Measurements from ENCODE around the gene SYNM. TPM values are rescaled to one million over a fixed set of nuclear protein-coding genes. Genes with fewer than 3 reads are reported as not detected.

The SYNM gene
- total and polyA plus RNA-seq, 2 of the 8 experiments (the other 6 are each of a cell fraction or from before 2014, with no cell fraction given): 0.89 to 2.0 TPM

GRCh38 chr15:99121207-99121606, 16.3 kb downstream of the SYNM start:
- Histone ChIP-seq H3K18ac (ENCODE audit: extremely low read depth, low read length) (no peak overlapping the region), H3K79me2 (ENCODE audit: control insufficient read depth in 1 of 2, insufficient read depth in 2 of 2, low read length in 2 of 2) (no peaks in the 10 kb centered on the region), H3K4me3 (ENCODE audit: extremely low read depth in 1 of 4, insufficient read depth in 2 of 4, low read depth in 3 of 4, low read length in 4 of 4) (no peak overlapping the region), H2BK120ac (replicated peaks; ENCODE audit: low read depth, low read length) (no peak overlapping the region), H3K9me3 (ENCODE audit: insufficient read depth in 2 of 2, low read depth in 1 of 2, low read length in 1 of 2) (no peaks in the 10 kb centered on the region), H3K4me2 (ENCODE audit: insufficient read depth in 1 of 2, low read depth in 2 of 2, low read length in 2 of 2) (no peak overlapping the region), H3K27ac (ENCODE audit: low read depth, low read length) (no peak overlapping the region), H3K56ac (replicated peaks; ENCODE audit: insufficient read length, low read depth, low read length) (no peak overlapping the region), H2BK20ac (ENCODE audit: low read length) (no peak overlapping the region), H3K14ac (ENCODE audit: insufficient read length) (no peak overlapping the region), H4K20me1 (replicated peaks in 1 of 2; ENCODE audit: control insufficient read depth in 1 of 2, insufficient read depth in 2 of 2, low read length in 2 of 2) (no peaks in the 10 kb centered on the region), H3K4me1 (replicated peaks in 1 of 4; ENCODE audit: control insufficient read depth in 3 of 4, insufficient read depth in 4 of 4, low read length in 3 of 4) (peaks cover 0 to 20% (median 5%) of the 10 kb centered on the region in 4 experiments; a peak in 5 of 7 replicates), H3K36me3 (ENCODE audit: control insufficient read depth in 2 of 4, insufficient read depth in 4 of 4, low read length in 3 of 4) (no peaks in the 10 kb centered on the region), H2AFZ (ENCODE audit: low read length) (no peak overlapping the region), H2AK5ac (ENCODE audit: low read depth, low read length) (no peak overlapping the region), H3K79me1 (ENCODE audit: low read depth, low read length) (no peaks in the 10 kb centered on the region), H3K9ac (replicated peaks in 1 of 4; ENCODE audit: extremely low read depth in 1 of 4, low read depth in 3 of 4, low read length in 3 of 4) (no peak overlapping the region), H3K23me2 (ENCODE audit: low read depth, low read length) (no peaks in the 10 kb centered on the region), H2BK15ac (ENCODE audit: low read length) (no peak overlapping the region), H3K4ac (replicated peaks; ENCODE audit: insufficient read length, low read depth, low read length) (no peak overlapping the region), H4K91ac (replicated peaks; ENCODE audit: insufficient read length, low read length) (no peak overlapping the region), H2BK5ac (ENCODE audit: low read depth, low read length) (no peak overlapping the region), H2BK12ac (ENCODE audit: low read depth, low read length) (no peak overlapping the region), H3K27me3 (replicated peaks in 1 of 4; ENCODE audit: control insufficient read depth in 3 of 4, extremely low read depth in 1 of 4, insufficient read depth in 3 of 4, low read length in 3 of 4) (no peaks in the 10 kb centered on the region), H3K23ac (ENCODE audit: insufficient read length) (no peak overlapping the region), H4K8ac (ENCODE audit: extremely low read depth, insufficient read depth, low read length) (no peak overlapping the region; the same call in 1 of the 2 replicates), H4K5ac (ENCODE audit: insufficient read length, low read depth, low read length) (no peak overlapping the region)
- DNase-seq (ENCODE audit: low read depth in 1 of 2, low spot score in 2 of 2): no peak
- FAIRE-seq: no peak
- ChIA-PET CTCF (ENCODE audit: partially characterized antibody) (interaction anchor here (1.4 to 2.8 kb wide), 3 partner anchors 15 to 92 kb away, joined by 3 to 11 read pairs (median 4); no protein-coding TSS in a partner anchor), POLR2A (ENCODE audit: partially characterized antibody) (no interaction called here)
- 79% methylated on average over 10 of the region's 10 CpGs; no CpG with 5 or more reads in 1 of the 2 experiments for WGBS, 2 experiments (ENCODE audit: extremely low coverage in 1 of 2, insufficient coverage in 1 of 2, insufficient read length in 1 of 2, insufficient replicate concordance in 2 of 2, low coverage in 1 of 2, low lambda C conversion rate in 2 of 2, missing lambda C conversion rate in 1 of 2)
- TF ChIP-seq CHD1 (IDR thresholded peaks at IDR 0.05; ENCODE audit: low read depth, low read length): no peak
